Suprapubic skin (tissue), 3 donors: ENCODE results near the gene TRIM37.

Source experiments
- POLR2AphosphoS5 ChIP-seq, 3 donors: sonication (generic); formaldehyde crosslinking; IDR thresholded peaks; one replicate each; pipeline ENCODE4 v1.6.1; 2017; ENCODE audit warnings: antibody characterized with exemption in 3 of 3
- TF ChIP-seq, protein P1 (sequence below), 2 donors: fragments of 200-600 bp in 1 of 2; fragments of 450-650 bp in 1 of 2; sonication (generic) in 1 of 2; IDR thresholded peaks; one replicate each; pipeline ENCODE4 v1.5.1; 2016 to 2019; ENCODE audit warnings: antibody characterized with exemption in 2 of 2, mild to moderate bottlenecking in 1 of 2, moderate library complexity in 1 of 2

DNA sequence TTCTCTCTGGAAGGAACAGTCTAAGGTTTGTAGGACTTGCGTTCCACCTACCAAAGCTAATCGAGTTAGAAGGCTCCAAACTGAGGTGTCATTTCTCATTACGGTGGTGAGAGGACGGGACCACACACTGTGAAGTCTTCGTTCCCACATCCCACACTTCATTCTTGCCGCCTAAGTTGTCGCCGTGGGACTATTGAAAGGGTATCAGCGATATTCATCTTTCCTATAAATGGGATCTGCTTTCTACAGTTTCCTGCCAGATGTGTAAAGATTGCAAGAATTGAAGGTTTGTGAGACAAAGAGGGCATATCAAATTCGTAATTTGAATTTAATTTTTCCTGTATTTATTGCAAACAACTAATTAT is 608 bp upstream of the TRIM37 start:
- TF ChIP-seq POLR2AphosphoS5 (IDR thresholded peaks at IDR 0.05) = no peak
- TF ChIP-seq, protein P1, sequence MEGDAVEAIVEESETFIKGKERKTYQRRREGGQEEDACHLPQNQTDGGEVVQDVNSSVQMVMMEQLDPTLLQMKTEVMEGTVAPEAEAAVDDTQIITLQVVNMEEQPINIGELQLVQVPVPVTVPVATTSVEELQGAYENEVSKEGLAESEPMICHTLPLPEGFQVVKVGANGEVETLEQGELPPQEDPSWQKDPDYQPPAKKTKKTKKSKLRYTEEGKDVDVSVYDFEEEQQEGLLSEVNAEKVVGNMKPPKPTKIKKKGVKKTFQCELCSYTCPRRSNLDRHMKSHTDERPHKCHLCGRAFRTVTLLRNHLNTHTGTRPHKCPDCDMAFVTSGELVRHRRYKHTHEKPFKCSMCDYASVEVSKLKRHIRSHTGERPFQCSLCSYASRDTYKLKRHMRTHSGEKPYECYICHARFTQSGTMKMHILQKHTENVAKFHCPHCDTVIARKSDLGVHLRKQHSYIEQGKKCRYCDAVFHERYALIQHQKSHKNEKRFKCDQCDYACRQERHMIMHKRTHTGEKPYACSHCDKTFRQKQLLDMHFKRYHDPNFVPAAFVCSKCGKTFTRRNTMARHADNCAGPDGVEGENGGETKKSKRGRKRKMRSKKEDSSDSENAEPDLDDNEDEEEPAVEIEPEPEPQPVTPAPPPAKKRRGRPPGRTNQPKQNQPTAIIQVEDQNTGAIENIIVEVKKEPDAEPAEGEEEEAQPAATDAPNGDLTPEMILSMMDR (IDR thresholded peaks at IDR 0.05) = no peak
